ENCODE measurements around the gene CEP95.
"Not testable (repeated sequence)": the region's sequence is repeated elsewhere in the genome, so short reads cannot be mapped to it uniquely, and the experiment has no call there.

CEP95 gene

DNA sequence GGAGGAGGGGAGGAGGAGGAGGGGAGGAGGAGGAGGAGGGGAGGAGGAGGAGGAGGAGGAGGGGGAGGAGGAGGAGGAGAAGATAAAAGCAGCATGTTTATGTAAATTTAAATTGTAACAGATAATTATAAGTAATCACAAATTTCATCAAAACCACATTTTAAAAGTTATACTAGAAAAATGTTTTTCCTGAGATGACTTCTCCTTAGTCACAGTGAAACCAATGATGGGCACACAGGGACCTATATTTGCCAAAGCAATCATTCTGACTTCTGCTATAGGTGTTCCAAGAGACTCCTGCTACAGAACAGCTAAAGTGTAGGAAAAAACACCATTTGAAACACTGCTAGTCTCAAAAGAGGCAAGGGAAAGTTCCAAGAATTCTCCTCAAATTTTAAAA lies 66.4 kb downstream of the CEP95 start:
- DNase-seq (ENCODE audit: low read depth, low spot score) = no peak

DNA sequence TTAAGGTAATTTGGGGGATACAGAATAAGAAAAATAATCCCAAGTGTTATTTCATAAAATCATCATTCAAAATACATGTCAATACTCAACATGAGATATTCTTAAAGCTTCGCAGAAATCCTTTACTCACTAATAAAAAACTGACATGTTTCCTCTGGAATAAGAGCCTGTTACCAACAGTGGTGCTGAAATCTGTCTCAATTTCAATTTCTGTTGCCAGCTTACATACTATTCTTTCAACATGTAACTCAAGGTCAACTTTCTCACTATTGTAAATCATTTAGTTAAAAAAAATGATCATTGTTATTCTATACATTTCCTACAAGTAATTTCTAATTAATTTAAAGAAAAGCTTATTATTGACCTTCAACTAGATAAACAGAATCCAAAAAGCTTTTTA lies 67.9 kb downstream of the CEP95 start:
- no peak for DNase-seq (ENCODE audit: low read depth, low spot score)

DNA sequence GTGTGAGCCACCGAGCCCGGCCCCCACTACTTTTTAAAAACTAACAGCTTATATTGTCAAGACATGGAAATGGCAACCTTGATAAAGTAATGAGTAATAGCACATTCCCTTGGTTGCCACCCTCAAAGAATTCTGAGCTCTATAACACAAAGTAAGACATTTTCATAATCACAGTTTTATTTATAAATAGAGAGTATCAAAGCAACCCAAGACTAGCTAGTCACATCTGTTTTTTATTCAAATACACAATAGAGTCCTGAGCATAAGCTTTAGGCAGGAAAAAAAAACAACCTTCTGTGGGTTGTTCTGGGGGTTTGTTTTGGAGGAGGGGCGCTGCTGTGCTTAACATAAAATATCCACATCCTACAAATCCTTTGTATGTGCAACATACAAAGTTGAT lies 68.7 kb downstream of the CEP95 start:
- no peak for DNase-seq (ENCODE audit: low read depth, low spot score)

DNA sequence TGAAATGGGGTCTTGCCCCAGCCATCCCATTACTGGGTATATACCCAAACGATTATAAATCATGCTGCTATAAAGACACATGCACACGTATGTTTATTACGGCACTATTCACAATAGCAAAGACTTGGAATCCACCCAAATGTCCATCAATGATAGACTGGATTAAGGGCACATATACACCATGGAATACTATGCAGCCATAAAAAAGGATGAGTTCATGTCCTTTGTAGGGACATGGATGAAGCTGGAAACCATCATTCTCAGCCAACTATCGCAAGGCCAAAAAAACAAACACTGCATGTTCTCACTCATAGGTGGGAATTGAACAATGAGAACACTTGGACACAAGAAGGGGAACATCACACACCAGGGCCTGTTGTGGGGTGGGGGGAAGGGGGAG lies 70.2 kb downstream of the CEP95 start:
- not testable (repeated sequence) for DNase-seq (ENCODE audit: low read depth, low spot score)

DNA sequence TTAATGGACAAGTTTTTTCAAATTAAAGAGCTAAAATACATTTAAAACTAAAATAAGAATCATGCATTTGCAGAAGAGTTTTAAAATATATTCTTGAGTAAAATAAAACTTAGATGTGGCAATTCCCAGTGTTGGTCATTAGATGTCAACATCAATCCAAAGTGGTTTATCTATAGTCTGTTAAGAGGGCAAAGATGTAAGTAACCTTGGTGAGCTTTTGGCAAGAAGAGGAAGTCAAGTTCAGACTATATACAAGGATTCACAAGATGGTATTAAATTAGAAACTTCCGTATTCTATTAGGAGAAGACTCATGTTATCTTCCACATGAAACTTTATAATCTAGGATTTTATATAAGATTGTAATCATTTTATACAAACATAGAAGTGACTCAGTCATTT lies 73.1 kb downstream of the CEP95 start:
- DNase-seq (ENCODE audit: low read depth, low spot score) = no peak

DNA sequence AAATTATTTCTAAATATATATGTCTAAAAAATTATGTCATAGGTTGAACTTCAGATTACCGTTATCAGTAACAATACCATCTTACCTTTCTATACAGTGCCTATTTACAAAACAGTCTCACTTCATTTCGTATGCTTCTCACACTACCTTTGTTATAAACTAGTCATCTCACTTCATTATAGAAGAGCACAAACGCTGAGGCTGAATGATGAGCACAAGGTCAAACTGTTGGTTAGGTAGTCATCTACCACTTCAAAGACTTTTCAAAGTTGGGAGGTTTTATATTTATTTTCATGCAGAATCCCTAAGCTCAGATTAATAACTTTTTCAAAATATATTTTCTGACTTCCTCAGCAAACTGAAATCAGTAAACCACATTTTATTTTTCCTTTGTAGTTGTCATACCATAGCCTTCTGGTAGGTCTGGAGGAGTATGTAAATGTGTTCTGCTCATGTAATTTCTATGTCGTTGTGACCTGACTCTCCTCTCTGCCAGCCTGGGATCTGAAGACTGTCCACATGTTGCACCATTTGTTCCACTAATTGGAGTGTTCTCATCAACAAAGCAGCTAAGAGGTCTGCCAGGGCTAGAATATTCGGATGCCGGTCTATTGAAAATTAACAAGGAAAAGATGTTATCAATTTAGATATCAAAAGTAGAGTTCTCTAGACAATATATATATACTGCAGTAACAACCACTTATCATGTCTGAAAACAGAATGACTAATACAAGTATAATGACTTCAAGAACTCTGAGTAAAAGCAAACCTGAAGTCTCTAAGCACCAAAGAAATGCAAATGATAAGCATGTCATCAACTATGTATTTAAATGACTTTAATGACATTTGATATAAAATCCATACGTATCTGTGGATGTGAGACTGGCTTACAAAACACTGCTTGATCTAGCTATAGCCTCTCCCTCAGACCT lies 73.9 kb downstream of the CEP95 start:
- DNase-seq (ENCODE audit: low read depth, low spot score) = no peak

DNA sequence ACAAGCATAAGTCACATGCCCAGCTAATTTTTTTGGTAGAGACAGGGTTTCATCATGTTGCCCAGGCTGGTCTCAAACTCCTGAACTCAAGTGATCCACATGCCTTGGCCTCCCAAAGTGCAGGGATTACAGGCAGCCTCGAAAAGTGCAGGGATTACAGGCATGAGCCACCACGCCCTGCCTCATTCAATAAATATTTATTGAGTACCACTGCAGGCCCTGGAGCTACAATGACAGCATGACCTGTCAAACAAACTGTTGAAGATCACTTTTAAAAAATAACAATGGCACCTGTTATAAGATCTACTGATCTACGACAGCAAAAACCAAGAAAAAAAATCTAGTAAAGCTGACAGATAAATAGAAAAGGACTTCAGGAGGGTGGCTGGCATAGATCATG lies 76.3 kb downstream of the CEP95 start:
- DNase-seq (ENCODE audit: low read depth, low spot score) = no peak

DNA sequence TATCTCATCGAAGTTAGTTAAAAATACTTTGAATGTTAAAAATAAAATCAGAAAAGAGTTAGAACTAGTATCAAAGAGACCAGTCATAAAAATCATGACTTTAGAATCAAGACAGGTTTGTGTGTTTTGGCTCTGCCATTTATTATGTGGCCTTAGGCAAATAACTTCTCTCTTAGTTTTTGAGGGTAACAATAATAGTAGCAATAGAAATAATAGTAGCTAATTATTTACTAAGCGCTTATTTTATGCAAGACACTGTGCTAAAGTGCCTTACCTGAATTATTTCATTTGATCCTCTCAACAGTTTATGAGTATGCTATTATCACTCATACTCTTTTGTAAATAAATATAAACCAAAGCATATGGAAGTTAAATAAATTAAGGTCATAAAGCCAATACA lies 78.4 kb downstream of the CEP95 start:
- DNase-seq (ENCODE audit: low read depth, low spot score) = no peak

All from ELF-1 (cell line).